Peyer's patch (tissue), 4 donors: ENCODE measurements around the gene MEF2C. TPM values are rescaled to one million over a fixed set of nuclear protein-coding genes. Genes with fewer than 3 reads are reported as not detected.

ENCODE experiments used
- DNase-seq, 3 donors: peaks; one replicate each; pipeline ENCODE4 v3.0.0-alpha.2; 2017 to 2019
- H3K27ac ChIP-seq, 4 donors: fragments of 200-600 bp; sonication (generic); one replicate each; pipeline ENCODE4 v1.5.1; 2016 to 2019
- H3K27me3 ChIP-seq, 2 donors: fragments of 200-600 bp; sonication (generic); one replicate each; pipeline ENCODE4 v1.5.1; 2019
- H3K36me3 ChIP-seq, 3 donors: fragments of 200-600 bp; sonication (generic); one replicate each; pipeline ENCODE4 v1.5.1; 2016 to 2019
- H3K4me1 ChIP-seq, 4 donors: fragments of 200-600 bp; sonication (generic); one replicate each; pipeline ENCODE4 v1.5.1; 2016 to 2019
- H3K4me3 ChIP-seq, 4 donors: fragments of 200-600 bp; sonication (generic); 1 replicate in 3 of 4; 2 replicates in 1 of 4; pipeline ENCODE4 v1.5.1; 2016 to 2019; ENCODE audit warnings: mild to moderate bottlenecking in 1 of 4
- H3K9me3 ChIP-seq, 4 donors: fragments of 200-600 bp; sonication (generic); one replicate each; pipeline ENCODE4 v1.5.1; 2016 to 2019; ENCODE audit warnings: mild to moderate bottlenecking in 1 of 4
- POLR2A ChIP-seq, 2 donors: fragments of 450-650 bp; IDR thresholded peaks; one replicate each; pipeline ENCODE4 v1.5.1; 2017; ENCODE audit warnings: antibody characterized with exemption in 2 of 2, mild to moderate bottlenecking in 2 of 2, moderate library complexity in 2 of 2
- total RNA-seq, 4 donors: library from RNA; depleted of rRNA; stranded (reverse); fragments of >200 nt; gene quantifications; one replicate each; pipeline ENCODE4 v1.1.0, GENCODE V29; 2016
- TF ChIP-seq, protein P1 (sequence below), 6 experiments: fragments of 450-650 bp in 4 of 6; fragments of 200-600 bp in 2 of 6; sonication (generic) in 1 of 6; IDR thresholded peaks; one replicate each; pipeline ENCODE4 v1.5.1; 2017 to 2019; ENCODE audit warnings: antibody characterized with exemption in 6 of 6, mild to moderate bottlenecking in 3 of 6, moderate library complexity in 1 of 6

MEF2C gene
- total RNA-seq, 4 donors from 2014 or later: 5.4 to 137 (median 14.4) TPM

DNA sequence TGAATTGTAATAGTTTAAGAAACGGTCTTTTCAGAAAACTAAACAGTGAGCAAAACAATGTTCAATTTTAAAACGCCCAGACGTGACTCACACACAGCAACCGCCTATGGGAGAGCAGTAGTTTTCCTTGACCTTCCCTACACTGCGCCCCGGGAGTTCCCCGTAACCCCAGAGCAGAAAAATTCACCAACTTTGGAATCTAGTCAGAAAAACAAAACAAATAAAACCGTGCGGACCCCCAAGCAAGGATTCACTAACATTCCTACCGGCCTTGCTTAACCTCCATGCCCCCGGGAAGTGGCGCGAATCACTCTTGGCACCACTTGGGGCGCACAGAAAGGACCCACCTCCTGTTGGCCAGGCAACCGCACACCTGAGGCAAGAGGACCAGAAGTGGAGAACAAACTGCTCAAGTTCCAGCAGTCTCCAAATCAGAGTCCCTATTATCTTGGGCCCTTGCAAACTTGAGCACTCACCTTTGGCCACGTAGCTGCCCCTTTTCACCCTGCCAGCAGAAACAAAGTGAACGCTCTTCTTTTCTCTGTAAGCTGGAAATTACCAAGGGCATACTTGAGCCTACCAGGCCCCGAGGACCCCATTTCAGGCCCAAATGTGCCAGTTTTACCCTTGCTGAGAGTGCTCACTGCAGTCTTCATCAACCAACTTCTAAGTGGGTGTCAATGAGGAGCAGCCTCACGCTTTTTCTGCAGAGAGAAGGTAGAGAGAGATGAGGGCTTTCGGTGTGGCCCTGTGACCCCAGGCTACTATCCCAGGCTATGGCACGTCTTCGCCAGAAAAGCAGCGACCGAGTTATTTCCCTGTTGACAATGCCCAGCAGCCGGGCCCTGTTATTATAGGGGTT lies 189.7 kb downstream of the MEF2C start:
- TF ChIP-seq, protein P1, sequence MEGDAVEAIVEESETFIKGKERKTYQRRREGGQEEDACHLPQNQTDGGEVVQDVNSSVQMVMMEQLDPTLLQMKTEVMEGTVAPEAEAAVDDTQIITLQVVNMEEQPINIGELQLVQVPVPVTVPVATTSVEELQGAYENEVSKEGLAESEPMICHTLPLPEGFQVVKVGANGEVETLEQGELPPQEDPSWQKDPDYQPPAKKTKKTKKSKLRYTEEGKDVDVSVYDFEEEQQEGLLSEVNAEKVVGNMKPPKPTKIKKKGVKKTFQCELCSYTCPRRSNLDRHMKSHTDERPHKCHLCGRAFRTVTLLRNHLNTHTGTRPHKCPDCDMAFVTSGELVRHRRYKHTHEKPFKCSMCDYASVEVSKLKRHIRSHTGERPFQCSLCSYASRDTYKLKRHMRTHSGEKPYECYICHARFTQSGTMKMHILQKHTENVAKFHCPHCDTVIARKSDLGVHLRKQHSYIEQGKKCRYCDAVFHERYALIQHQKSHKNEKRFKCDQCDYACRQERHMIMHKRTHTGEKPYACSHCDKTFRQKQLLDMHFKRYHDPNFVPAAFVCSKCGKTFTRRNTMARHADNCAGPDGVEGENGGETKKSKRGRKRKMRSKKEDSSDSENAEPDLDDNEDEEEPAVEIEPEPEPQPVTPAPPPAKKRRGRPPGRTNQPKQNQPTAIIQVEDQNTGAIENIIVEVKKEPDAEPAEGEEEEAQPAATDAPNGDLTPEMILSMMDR (IDR thresholded peaks at IDR 0.05): no peak
- Histone ChIP-seq H3K9me3 (no peaks in the 10 kb centered on the region), H3K36me3 (no peaks in the 10 kb centered on the region), H3K27me3 (peaks cover 0 to 50% of the 10 kb centered on the region in 2 donors), H3K27ac (no peak overlapping the region), H3K4me3 (no peak overlapping the region), H3K4me1 (peaks cover 0 to 27% (median 3%) of the 10 kb centered on the region in 4 donors)
- DNase-seq: no peak

DNA sequence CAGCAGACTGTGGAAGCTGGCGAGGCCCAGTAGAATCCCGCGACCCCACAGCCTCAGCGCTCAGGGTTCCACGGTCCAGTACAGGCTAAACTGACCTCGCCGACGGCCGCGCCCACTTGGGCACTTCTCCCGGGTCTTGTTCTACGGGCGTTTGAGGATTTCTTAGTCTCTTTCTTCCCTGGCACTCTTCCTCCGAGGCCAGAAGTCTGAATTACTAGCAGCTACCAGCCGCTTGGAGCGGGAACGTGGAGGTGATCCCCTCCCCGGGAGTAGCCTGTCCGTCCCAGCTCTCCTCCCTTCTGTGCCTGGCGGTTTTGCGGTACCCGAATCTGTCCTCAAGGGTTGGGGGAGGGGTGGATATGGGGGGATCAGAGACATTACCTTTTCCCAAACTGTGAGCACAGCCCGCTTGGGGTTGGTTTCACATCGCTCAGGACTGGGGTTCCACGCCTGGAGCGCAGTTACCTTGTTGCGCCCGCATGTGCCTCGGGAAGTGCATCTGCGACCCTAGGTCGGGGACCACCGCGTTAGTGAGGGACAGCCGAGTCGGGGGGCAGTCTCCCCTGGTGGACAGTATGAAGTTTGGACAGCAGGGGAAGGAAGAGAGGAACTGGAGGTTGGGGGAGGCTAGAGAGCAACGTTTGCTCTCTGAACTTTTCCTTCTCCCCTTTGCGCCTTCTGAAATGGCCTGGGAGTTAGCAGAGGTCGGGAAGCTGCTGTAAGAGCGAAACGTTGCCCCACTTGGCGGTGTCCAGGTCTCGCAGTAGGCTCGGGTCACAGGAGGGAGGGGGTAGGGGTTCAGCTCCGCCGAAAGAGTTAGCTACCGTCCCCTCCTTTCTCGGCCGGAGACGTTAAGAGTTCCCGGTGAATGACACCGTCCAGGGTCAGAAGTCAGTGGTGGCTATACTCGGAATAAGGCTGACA lies 190.8 kb downstream of the MEF2C start:
- Histone ChIP-seq H3K4me3 (no peak overlapping the region), H3K9me3 (no peaks in the 10 kb centered on the region), H3K27ac (no peak overlapping the region), H3K27me3 (peaks cover 0 to 56% of the 10 kb centered on the region in 2 donors), H3K4me1 (peaks cover 0 to 27% (median 3%) of the 10 kb centered on the region in 4 donors), H3K36me3 (no peaks in the 10 kb centered on the region)
- TF ChIP-seq, protein P1 (IDR thresholded peaks at IDR 0.05): no peak
- no peak for TF ChIP-seq POLR2A (IDR thresholded peaks at IDR 0.05)
- peak in 1 of 3 donors; percentile 43 for DNase-seq

DNA sequence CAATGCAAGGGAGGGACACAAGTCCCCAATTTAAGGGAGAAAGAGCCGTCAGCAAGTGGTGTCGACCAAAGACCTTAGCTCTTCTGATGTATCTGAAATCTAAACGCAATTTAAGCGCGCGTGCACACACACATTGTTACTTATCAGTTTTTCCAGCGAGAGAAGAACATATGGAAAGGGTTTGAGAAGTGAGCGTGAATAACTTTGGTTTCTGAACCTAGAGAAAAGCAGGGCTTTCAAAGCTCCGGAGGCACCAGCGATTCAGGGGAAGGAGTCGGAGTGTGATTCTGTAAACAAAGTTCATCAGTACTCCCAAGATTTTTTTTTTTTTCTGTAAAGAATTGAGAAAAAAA lies 191.8 kb downstream of the MEF2C start:
- peaks cover 0 to 52% of the 10 kb centered on the region in 2 donors for H3K27me3 ChIP-seq
- no peak for TF ChIP-seq POLR2A (IDR thresholded peaks at IDR 0.05)
- TF ChIP-seq, protein P1 (IDR thresholded peaks at IDR 0.05): no peak
- no peaks in the 10 kb centered on the region for H3K36me3 ChIP-seq
- no peak overlapping the region for H3K27ac ChIP-seq
- H3K4me1 ChIP-seq: peaks cover 0 to 27% (median 3%) of the 10 kb centered on the region in 4 donors
- no peak overlapping the region for H3K4me3 ChIP-seq
- DNase-seq: no peak
- H3K9me3 ChIP-seq: no peaks in the 10 kb centered on the region

DNA sequence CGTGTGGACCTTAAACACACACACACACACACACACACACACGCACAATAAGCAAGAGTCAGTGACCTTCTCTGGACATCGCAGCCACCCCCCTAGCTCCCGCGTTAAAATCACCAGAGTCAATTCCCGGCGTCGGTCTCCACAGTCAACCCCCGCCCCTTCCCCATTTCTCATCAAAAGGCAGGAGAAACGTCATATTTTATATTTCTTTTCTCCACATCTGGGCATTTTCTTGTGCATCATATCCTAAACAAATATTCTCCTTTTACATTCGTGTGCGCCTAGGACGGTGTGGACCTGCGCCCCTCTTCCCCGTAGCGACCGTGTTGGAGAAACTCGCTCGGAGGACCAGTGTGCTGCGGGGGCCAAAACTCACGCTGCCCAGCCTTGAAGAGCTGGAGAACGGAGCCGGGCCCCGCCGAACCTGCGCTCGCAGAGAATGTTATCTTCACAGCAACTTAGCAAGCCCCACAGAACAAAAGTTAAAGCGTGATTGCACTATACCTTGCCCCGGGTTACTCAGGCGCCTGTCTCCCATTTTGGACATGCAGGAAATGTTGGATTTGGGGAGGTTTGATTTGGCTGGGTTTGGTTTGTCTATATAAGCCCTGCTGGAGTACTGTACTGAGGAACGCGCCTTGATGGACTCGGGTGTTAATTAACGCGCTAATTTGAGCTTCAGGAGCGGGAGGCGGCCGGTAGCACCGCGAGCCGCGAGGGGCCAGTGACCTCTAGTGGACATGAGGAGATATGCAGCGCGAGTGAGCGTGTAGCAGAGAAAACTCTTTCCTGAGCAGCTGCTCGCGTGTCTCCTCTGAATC lies 192.4 kb downstream of the MEF2C start:
- peak; percentile 54 to 86 (median 70) for DNase-seq
- Histone ChIP-seq H3K27ac (no peak overlapping the region), H3K36me3 (no peaks in the 10 kb centered on the region), H3K4me1 (peaks cover 0 to 27% (median 3%) of the 10 kb centered on the region in 4 donors), H3K4me3 (peak overlapping the region in 2 of 4 donors; percentile 23 to 45), H3K9me3 (no peaks in the 10 kb centered on the region), H3K27me3 (peaks cover 0 to 51% of the 10 kb centered on the region in 2 donors)
- TF ChIP-seq, protein P1 (IDR thresholded peaks at IDR 0.05): peak; percentile 57 to 89 (median 80)
- TF ChIP-seq POLR2A (IDR thresholded peaks at IDR 0.05): no peak
